H54 (cell line): Measurements from ENCODE around the gene PSENEN.
A peak's percentile ranks its signal among the peaks of the same experiment; 100 is the strongest.
"Not testable (repeated sequence)": the region's sequence is repeated elsewhere in the genome, so short reads cannot be mapped to it uniquely, and the experiment has no call there.

Experiments used
- DNase-seq: peaks from one replicate; pipeline ENCODE4 v3.0.0; 2011; ENCODE audit warnings: low spot score, mixed read lengths; ENCODE audit not compliant: insufficient read length
- FAIRE-seq: peaks from 3 replicates; lab custom pipeline; 2011; peaks lifted over from hg19 to GRCh38; lab: Jason Lieb, UNC
- POLR2A ChIP-seq: IDR thresholded peaks from 2 replicates; pipeline ENCODE4 v1.6.1; 2011; ENCODE audit warnings: low read depth, mild to moderate bottlenecking, low read length

The PSENEN gene

GRCh38 chr19:35792312-35792711 lies 46.9 kb downstream of the PSENEN start:
- FAIRE-seq (no peak), DNase-seq (no peak)
- no peak for TF ChIP-seq POLR2A

- DNase-seq (no peak), FAIRE-seq (no peak)
- TF ChIP-seq POLR2A, result no peak
Observed at GRCh38 chr19:35792888-35793287, 47.4 kb downstream of the PSENEN start.

GRCh38 chr19:35793381-35794165 lies 48.1 kb downstream of the PSENEN start:
- FAIRE-seq, result no peak
- DNase-seq, result peak; percentile 83
- TF ChIP-seq POLR2A, result no peak

GRCh38 chr19:35795564-35795963 lies 50.1 kb downstream of the PSENEN start:
- not testable (repeated sequence) for FAIRE-seq, DNase-seq
